Fibroblast of skin of scalp (primary cell): ENCODE results near the gene SIM1.
A peak's percentile ranks its signal among the peaks of the same experiment; 100 is the strongest.

Experiments used
- DNase-seq: peaks from one replicate; pipeline ENCODE4 v3.0.0-alpha.2; 2013

The SIM1 gene

GRCh38 chr6:100472674-100473073 is 8.0 kb upstream of the SIM1 start:
- DNase-seq: peak; percentile 47

GRCh38 chr6:100470422-100471120 is 5.8 kb upstream of the SIM1 start:
- DNase-seq: no peak

DNA sequence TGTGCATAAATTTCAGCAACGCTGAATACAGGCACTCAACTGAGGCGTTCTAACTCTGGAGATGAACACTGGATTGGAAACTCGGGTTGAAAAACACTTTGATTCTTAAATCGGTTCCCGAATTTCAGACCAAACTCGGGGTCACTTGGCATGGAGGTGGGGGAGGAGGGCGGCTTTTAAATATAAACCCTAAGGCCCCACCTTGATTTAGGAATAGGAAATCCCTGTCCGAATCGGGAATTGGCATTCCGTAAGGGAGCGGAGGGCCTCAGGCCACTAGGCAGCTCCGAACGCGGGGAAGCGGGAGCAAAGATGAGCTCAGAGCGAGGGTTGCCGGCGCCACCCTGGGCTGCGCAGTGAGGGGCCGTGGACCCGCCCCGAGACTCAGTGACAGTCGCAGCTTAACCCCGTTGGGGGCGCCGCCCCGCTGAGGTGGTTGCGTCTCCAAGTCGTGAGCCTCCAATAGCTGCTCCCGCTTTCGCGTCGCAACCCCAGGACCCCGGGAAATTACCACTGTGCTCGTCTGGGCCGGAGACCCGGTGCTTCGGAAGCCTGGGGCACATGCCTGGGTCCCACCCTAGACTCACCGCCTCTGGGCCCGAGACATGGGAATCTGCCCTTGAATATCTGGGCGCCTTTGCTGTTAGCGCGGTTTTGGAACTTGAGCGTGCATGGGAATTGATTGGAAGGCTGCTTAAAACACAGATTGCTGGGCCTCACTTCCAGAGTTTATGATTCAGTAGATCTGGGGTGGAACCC is 4.6 kb upstream of the SIM1 start:
- DNase-seq: no peak

- no peak for DNase-seq
These were observed 3.4 kb upstream of the SIM1 start for GRCh38 chr6:100468016-100468622.

DNA sequence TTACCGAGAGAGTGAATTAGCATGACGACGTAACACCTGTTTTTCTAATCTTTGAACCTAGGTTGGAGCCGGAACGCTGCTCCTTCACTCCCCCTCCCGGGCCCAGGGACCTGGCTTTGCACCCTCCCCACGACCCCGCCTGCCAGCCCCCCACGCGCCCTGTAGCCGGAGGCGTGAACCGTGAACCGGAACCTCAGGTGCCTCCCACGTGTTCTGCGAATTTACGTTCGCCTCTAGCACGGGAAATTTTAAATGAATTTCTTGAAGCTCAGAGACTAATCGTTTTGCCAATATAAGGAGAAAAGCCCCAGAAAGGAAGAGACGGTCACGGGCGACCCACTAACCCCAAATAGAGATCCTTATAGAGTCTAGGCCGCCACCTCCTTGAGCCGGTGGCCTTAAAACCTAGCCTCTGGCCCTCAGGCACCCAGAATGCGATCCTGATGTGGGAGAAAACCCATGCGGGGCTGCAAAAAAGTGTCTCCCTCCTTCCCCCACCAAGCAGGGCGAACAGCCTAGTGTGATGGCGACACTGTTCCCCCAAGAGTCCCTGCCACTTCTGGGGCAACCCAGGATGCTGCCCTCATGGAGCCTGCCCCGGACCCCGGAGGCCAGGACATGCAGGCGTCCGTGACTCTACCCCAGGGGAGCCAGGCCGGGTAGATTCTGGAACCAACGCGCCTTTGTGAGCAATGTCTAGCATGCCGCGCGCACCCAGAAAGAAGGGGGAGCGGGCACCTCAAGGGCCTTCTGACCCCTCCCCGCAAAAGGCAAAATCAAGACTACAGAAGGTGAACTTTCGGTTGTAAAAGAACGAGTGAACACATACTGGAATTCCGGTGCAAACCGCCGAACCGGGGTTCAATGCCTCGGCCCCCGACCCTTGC is 2.7 kb upstream of the SIM1 start:
- DNase-seq: no peak

DNA sequence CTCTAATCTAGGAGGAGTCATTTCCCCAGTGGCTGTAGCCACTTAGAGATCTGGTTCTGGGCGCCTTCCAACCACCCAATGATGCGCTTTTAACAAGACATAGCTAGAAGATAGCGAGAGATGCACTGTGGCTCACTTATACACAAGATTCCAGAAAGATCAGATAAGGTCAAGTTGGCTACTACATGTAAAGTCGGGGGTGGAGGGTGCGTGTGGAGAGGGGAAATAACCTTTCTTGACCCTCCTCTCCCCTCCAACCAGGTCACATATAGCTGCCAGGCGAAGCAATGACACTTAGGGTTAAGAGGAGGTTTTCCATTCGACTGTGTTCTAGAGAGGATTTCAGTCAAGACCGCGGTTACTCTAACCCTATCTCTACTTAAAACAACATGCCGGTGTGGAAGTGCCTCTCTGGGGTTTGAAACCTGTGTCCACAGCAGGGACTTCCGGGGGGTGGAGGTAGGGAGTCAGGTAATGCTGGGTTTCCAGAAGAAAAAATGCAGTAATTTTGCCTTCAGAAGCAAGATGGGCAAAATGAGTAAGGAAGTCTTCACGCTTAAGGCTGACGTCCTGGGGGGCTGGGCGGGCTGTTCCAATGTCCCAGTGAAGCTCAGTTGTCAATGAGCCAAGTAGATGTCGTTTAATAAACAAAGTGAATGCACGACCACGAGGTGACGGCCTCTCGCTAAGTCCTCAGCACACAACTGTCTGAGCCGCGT is 1.8 kb upstream of the SIM1 start:
- DNase-seq: no peak

- DNase-seq: no peak
These were observed 1.1 kb upstream of the SIM1 start for GRCh38 chr6:100465701-100466409.

GRCh38 chr6:100464162-100464851 is 414 bp downstream of the SIM1 start:
- no peak for DNase-seq

DNA sequence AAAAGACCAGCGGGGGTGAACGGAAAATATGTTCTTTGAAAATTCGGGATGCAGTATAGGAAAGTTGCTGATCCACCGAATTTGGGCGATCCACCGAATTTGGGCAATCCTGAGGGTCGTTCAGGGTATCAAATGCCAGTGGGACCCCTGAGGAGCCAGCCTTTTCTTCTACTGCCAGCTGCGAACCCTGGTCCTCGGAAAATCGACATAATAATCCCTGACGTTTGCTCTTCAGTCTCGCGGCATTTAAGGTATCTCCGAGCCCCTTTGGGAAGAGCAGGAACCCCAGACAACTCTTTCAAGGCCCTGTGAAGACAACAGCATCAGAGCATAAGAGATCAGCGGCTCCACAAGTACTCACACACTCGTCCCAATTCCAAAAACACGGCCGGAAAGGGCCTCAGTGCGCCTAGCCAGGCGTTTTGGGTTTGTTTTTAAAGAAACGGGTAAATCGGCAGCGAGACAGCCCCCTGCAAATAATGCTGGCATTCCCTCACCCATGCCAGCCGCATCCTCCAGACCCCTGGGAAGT is 1.0 kb downstream of the SIM1 start:
- peak; percentile 48 for DNase-seq

DNA sequence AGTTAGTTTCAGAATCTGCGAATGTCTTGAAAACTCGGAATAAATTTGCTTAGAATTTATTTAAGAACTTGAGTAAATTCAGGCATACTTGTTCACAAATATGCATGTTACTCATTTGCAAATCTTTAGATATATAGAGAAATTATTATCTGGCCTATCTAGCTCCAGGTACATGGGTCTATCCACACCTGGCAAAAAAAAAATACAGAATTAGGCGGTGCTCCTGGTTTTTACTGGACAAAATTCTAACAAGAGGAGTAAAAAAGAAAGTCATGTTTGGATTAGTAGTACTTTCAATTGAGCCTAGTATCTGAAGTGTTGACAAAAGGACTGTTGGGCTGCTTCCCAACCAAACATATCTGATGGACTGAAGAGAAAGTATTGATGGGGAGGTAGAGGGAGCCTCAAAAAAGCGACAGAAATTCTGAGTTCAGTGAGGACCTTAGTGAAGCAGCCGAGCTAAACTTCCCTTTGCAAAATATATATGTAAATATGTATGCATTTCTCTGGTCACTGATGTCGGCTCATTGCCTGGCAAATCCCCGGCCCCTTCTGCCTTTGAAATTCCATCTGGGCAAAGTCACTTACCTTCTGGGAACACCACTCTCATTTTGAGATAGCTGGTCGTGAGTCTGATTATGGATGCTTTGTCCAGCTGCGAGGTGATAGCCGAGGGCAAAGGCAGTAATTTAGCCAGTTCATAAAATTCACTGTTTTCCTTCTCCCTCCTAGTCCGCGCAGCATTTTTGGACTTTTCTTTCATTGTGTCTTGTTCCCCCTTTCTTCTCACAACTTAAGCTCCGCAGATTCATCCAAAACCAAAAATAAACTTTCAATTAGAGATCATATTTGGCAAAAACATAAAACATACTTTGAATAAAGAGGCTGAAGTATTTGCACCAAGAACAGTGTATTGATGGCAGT is 1.8 kb downstream of the SIM1 start:
- DNase-seq: no peak

DNA sequence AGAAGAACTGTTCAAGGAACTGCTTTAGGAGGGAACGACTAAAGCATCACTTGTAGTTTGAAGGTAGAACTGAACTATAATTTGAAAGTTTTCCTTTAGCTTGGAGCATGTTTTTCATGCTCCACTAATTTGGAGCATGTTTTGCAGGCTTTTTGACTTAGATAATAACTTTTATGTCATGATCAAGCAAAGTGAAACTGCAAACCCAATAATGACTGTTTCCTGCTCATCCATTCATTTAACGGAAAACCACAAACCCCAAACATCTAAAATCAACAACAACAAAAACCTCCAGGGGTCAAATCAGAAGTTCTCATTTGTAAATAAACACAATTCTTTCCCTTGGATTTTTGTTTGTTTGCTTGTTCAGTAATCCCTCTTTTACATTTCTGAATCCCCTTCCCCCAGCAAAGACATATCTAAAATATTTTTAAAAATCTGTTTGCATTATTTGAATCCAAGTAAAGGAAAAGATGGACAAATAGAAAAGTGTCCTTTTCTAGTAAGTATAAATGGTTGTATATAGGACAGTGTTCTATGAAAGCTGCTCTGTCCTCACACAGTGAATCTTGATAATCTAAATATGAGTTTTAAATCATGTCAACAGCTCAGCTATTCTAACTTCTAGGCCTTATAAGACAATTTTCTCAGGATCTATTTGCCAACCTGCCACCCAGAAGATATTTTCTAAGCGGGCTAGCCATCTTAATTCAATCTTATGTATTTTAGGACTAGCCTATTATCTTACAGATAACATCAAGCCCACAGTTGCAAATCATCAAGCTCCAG is 2.6 kb downstream of the SIM1 start:
- DNase-seq: no peak

GRCh38 chr6:100461278-100461916 is 3.3 kb downstream of the SIM1 start:
- DNase-seq: peak; percentile 75

- peak; percentile 48 for DNase-seq
These were observed 4.0 kb downstream of the SIM1 start for GRCh38 chr6:100460650-100461204.

- DNase-seq: no peak
These were observed 5.0 kb downstream of the SIM1 start for GRCh38 chr6:100459592-100460184.

DNA sequence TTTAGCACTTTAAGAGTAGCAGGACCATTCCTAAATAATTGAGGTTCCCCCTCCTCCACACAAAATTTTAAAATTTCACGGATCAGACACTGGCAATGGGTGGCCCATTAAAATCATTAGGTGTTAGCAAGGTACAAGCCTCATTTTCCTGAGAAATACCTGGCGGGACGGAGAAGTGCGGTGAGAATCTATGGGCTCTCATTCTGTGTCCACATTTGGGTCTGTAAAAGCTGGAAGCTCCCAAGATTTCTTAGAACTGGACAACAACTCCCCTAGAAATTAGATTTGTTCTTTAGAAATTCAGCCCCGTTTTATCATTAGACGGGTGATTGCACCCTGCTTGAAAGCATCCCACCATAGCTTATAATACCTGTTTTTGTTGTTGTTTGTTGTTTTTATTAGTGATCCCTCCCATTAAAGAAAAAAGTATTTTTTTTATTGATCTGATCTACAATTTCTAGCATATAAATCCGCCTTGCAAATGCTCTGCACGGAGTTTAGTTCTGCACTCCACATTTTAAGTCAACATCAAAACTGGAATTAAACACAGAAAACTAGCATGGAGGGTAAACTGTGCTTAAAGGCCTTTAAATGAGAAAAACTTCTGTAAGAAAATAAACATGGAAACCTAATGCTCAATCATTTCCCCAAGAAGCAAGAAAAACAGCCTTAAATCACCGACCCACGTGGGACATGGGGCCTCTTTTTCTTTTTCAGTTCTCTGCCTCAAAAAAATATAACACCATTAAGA is 5.7 kb downstream of the SIM1 start:
- DNase-seq: no peak

- no peak for DNase-seq
These were observed 7.3 kb downstream of the SIM1 start for GRCh38 chr6:100457311-100457990.
